HEK293 (cell line): Measurements from ENCODE around the gene TBX3.

Experiments used
- GLI2 ChIP-seq: fragments of 450-650 bp; formaldehyde crosslinking; IDR thresholded peaks from 2 replicates; pipeline ENCODE4; 2017; ENCODE audit warnings: missing biosample characterization, missing genetic modification characterization, low read depth, borderline replicate concordance
- KLF9 ChIP-seq: fragments of 450-650 bp; formaldehyde crosslinking; IDR thresholded peaks from 2 replicates; pipeline ENCODE4 v1.5.1; 2016; ENCODE audit warnings: missing biosample characterization, missing genetic modification characterization, low read depth
- TF ChIP-seq, protein P1 (sequence below): fragments of 450-650 bp; formaldehyde crosslinking; IDR thresholded peaks from 2 replicates; pipeline ENCODE4 v1.5.1; 2016; ENCODE audit warnings: missing biosample characterization, missing genetic modification characterization

GRCh38 chr12:114674251-114675047 lies 9.5 kb downstream of the TBX3 start:
- TF ChIP-seq KLF9 (tag by site-specific recombination) (no peak), GLI2 (no peak)
- TF ChIP-seq, protein P1, sequence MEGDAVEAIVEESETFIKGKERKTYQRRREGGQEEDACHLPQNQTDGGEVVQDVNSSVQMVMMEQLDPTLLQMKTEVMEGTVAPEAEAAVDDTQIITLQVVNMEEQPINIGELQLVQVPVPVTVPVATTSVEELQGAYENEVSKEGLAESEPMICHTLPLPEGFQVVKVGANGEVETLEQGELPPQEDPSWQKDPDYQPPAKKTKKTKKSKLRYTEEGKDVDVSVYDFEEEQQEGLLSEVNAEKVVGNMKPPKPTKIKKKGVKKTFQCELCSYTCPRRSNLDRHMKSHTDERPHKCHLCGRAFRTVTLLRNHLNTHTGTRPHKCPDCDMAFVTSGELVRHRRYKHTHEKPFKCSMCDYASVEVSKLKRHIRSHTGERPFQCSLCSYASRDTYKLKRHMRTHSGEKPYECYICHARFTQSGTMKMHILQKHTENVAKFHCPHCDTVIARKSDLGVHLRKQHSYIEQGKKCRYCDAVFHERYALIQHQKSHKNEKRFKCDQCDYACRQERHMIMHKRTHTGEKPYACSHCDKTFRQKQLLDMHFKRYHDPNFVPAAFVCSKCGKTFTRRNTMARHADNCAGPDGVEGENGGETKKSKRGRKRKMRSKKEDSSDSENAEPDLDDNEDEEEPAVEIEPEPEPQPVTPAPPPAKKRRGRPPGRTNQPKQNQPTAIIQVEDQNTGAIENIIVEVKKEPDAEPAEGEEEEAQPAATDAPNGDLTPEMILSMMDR (tag by site-specific recombination), result no peak
